ENCODE data around the gene ADGRF3.

The ADGRF3 gene

GRCh38 chr2:26302846-26303245 is 43.7 kb downstream of the ADGRF3 start:
- no peak for TF ChIP-seq SUZ12 (IDR thresholded peaks at IDR 0.05; ENCODE audit: extremely low read depth, insufficient read depth, insufficient read length)
- TF ChIP-seq YY1 (IDR thresholded peaks at IDR 0.05; ENCODE audit: insufficient read depth, insufficient read length) = no peak
- TF ChIP-seq ZNF274 (IDR thresholded peaks at IDR 0.05; ENCODE audit: low read depth, low read length) = no peak
- peaks cover 3% of the 10 kb centered on the region for H3K4me1 ChIP-seq (ENCODE audit: insufficient read depth, insufficient read length)
- no peak for DNase-seq (ENCODE audit: low read depth, low spot score)
- no peaks in the 10 kb centered on the region for H3K36me3 ChIP-seq (ENCODE audit: insufficient read depth, insufficient read length, low read length)
- H3K27me3 ChIP-seq (ENCODE audit: insufficient read depth, insufficient read length) = peaks cover 13% of the 10 kb centered on the region
- H3K9me3 ChIP-seq (ENCODE audit: insufficient read depth, low read length) = no peaks in the 10 kb centered on the region
- H3K4me3 ChIP-seq (ENCODE audit: insufficient read length, low read depth) = no peak overlapping the region
- no peak overlapping the region for H3K9ac ChIP-seq (ENCODE audit: insufficient read length, low read depth)

GRCh38 chr2:26300234-26300925 is 46.2 kb downstream of the ADGRF3 start:
- Histone ChIP-seq H3K9ac (ENCODE audit: insufficient read length, low read depth) (no peak overlapping the region), H3K36me3 (ENCODE audit: insufficient read depth, insufficient read length, low read length) (no peaks in the 10 kb centered on the region), H3K4me1 (ENCODE audit: insufficient read depth, insufficient read length) (no peaks in the 10 kb centered on the region), H3K4me3 (ENCODE audit: insufficient read length, low read depth) (no peak overlapping the region), H3K27me3 (ENCODE audit: insufficient read depth, insufficient read length) (peaks cover 22% of the 10 kb centered on the region), H3K9me3 (ENCODE audit: insufficient read depth, low read length) (no peaks in the 10 kb centered on the region)
- TF ChIP-seq YY1 (IDR thresholded peaks at IDR 0.05; ENCODE audit: insufficient read depth, insufficient read length) (no peak), ZNF274 (IDR thresholded peaks at IDR 0.05; ENCODE audit: low read depth, low read length) (no peak), SUZ12 (IDR thresholded peaks at IDR 0.05; ENCODE audit: extremely low read depth, insufficient read depth, insufficient read length) (no peak)
- no peak for DNase-seq (ENCODE audit: low read depth, low spot score)

- H3K4me1 ChIP-seq (ENCODE audit: insufficient read depth, insufficient read length) = no peaks in the 10 kb centered on the region
These were observed 47.0 kb downstream of the ADGRF3 start for GRCh38 chr2:26299471-26300101.

GRCh38 chr2:26298638-26299393 is 47.8 kb downstream of the ADGRF3 start:
- H3K9ac ChIP-seq (ENCODE audit: insufficient read length, low read depth) = peak overlapping the region; percentile 21
- H3K36me3 ChIP-seq (ENCODE audit: insufficient read depth, insufficient read length, low read length) = no peaks in the 10 kb centered on the region
- H3K4me1 ChIP-seq (ENCODE audit: insufficient read depth, insufficient read length) = no peaks in the 10 kb centered on the region
- DNase-seq (ENCODE audit: low read depth, low spot score) = no peak
- H3K9me3 ChIP-seq (ENCODE audit: insufficient read depth, low read length) = no peaks in the 10 kb centered on the region
- peak overlapping the region; percentile 37 for H3K4me3 ChIP-seq (ENCODE audit: insufficient read length, low read depth)
- H3K27me3 ChIP-seq (ENCODE audit: insufficient read depth, insufficient read length) = peaks cover 22% of the 10 kb centered on the region
- TF ChIP-seq ZNF274 (IDR thresholded peaks at IDR 0.05; ENCODE audit: low read depth, low read length) (no peak), YY1 (IDR thresholded peaks at IDR 0.05; ENCODE audit: insufficient read depth, insufficient read length) (no peak), SUZ12 (IDR thresholded peaks at IDR 0.05; ENCODE audit: extremely low read depth, insufficient read depth, insufficient read length) (no peak)

More at GRCh38 chr2:26299471-26300101, 47.0 kb downstream of the ADGRF3 start:
- no peak for TF ChIP-seq YY1 (IDR thresholded peaks at IDR 0.05; ENCODE audit: insufficient read depth, insufficient read length)
- no peak for TF ChIP-seq ZNF274 (IDR thresholded peaks at IDR 0.05; ENCODE audit: low read depth, low read length)
- no peak for TF ChIP-seq SUZ12 (IDR thresholded peaks at IDR 0.05; ENCODE audit: extremely low read depth, insufficient read depth, insufficient read length)
- H3K9me3 ChIP-seq (ENCODE audit: insufficient read depth, low read length) = no peaks in the 10 kb centered on the region
- peak overlapping the region; percentile 12 for H3K9ac ChIP-seq (ENCODE audit: insufficient read length, low read depth)
- H3K36me3 ChIP-seq (ENCODE audit: insufficient read depth, insufficient read length, low read length) = no peaks in the 10 kb centered on the region
- no peak for DNase-seq (ENCODE audit: low read depth, low spot score)
- H3K27me3 ChIP-seq (ENCODE audit: insufficient read depth, insufficient read length) = peaks cover 22% of the 10 kb centered on the region
- H3K4me3 ChIP-seq (ENCODE audit: insufficient read length, low read depth) = peak overlapping the region; percentile 37

GRCh38 chr2:26298286-26298637 is 48.3 kb downstream of the ADGRF3 start:
- no peak for DNase-seq (ENCODE audit: low read depth, low spot score)
- Histone ChIP-seq H3K9me3 (ENCODE audit: insufficient read depth, low read length) (no peaks in the 10 kb centered on the region), H3K36me3 (ENCODE audit: insufficient read depth, insufficient read length, low read length) (no peaks in the 10 kb centered on the region), H3K4me3 (ENCODE audit: insufficient read length, low read depth) (peak overlapping the region; percentile 37), H3K4me1 (ENCODE audit: insufficient read depth, insufficient read length) (no peaks in the 10 kb centered on the region), H3K27me3 (ENCODE audit: insufficient read depth, insufficient read length) (peaks cover 22% of the 10 kb centered on the region), H3K9ac (ENCODE audit: insufficient read length, low read depth) (peak overlapping the region; percentile 21)
- no peak for TF ChIP-seq ZNF274 (IDR thresholded peaks at IDR 0.05; ENCODE audit: low read depth, low read length)
- TF ChIP-seq SUZ12 (IDR thresholded peaks at IDR 0.05; ENCODE audit: extremely low read depth, insufficient read depth, insufficient read length) = no peak
- TF ChIP-seq YY1 (IDR thresholded peaks at IDR 0.05; ENCODE audit: insufficient read depth, insufficient read length) = no peak

- Histone ChIP-seq H3K36me3 (ENCODE audit: insufficient read depth, insufficient read length, low read length) (no peaks in the 10 kb centered on the region), H3K4me3 (ENCODE audit: insufficient read length, low read depth) (no peak overlapping the region), H3K9me3 (ENCODE audit: insufficient read depth, low read length) (no peaks in the 10 kb centered on the region), H3K9ac (ENCODE audit: insufficient read length, low read depth) (no peak overlapping the region), H3K27me3 (ENCODE audit: insufficient read depth, insufficient read length) (peaks cover 22% of the 10 kb centered on the region), H3K4me1 (ENCODE audit: insufficient read depth, insufficient read length) (no peaks in the 10 kb centered on the region)
- no peak for DNase-seq (ENCODE audit: low read depth, low spot score)
- TF ChIP-seq SUZ12 (IDR thresholded peaks at IDR 0.05; ENCODE audit: extremely low read depth, insufficient read depth, insufficient read length) (no peak), YY1 (IDR thresholded peaks at IDR 0.05; ENCODE audit: insufficient read depth, insufficient read length) (no peak), ZNF274 (IDR thresholded peaks at IDR 0.05; ENCODE audit: low read depth, low read length) (no peak)
These were observed 49.5 kb downstream of the ADGRF3 start for GRCh38 chr2:26297061-26297460.

GRCh38 chr2:26295511-26295910 is 51.1 kb downstream of the ADGRF3 start:
- no peak for DNase-seq (ENCODE audit: low read depth, low spot score)
- peaks cover 19% of the 10 kb centered on the region for H3K27me3 ChIP-seq (ENCODE audit: insufficient read depth, insufficient read length)
- H3K9ac ChIP-seq (ENCODE audit: insufficient read length, low read depth) = no peak overlapping the region
- TF ChIP-seq YY1 (IDR thresholded peaks at IDR 0.05; ENCODE audit: insufficient read depth, insufficient read length) (no peak), SUZ12 (IDR thresholded peaks at IDR 0.05; ENCODE audit: extremely low read depth, insufficient read depth, insufficient read length) (no peak), ZNF274 (IDR thresholded peaks at IDR 0.05; ENCODE audit: low read depth, low read length) (no peak)
- no peaks in the 10 kb centered on the region for H3K4me1 ChIP-seq (ENCODE audit: insufficient read depth, insufficient read length)
- H3K9me3 ChIP-seq (ENCODE audit: insufficient read depth, low read length) = no peaks in the 10 kb centered on the region
- no peak overlapping the region for H3K4me3 ChIP-seq (ENCODE audit: insufficient read length, low read depth)
- no peaks in the 10 kb centered on the region for H3K36me3 ChIP-seq (ENCODE audit: insufficient read depth, insufficient read length, low read length)
